H1 (cell line): Measurements from ENCODE around the gene ENOX2. TPM values are rescaled to one million over a fixed set of nuclear protein-coding genes. Genes with fewer than 3 reads are reported as not detected.

ENCODE experiments used
- BACH1 ChIP-seq: IDR thresholded peaks from 2 replicates; pipeline ENCODE4 v1.6.1; 2012; ENCODE audit warnings: low read length, improper control_type of control experiment
- BCL11A ChIP-seq, 2 experiments: IDR thresholded peaks; one replicate each; pipeline ENCODE4 v1.6.1; 2011; ENCODE audit warnings: low read depth in 2 of 2, low read length in 2 of 2, mild to moderate bottlenecking in 2 of 2
- BRCA1 ChIP-seq: IDR thresholded peaks from 2 replicates; pipeline ENCODE4 v1.6.1; 2012; ENCODE audit warnings: low read depth, low read length, improper control_type of control experiment
- CHD7 ChIP-seq: fragments of 300-600 bp; sonication (generic); IDR thresholded peaks from 2 replicates; pipeline ENCODE4 v1.7.1; 2012; ENCODE audit warnings: low read length, moderate library complexity, mild to moderate bottlenecking, inconsistent platforms; ENCODE audit not compliant: insufficient replicate concordance
- CREB1 ChIP-seq: IDR thresholded peaks from 2 replicates; pipeline ENCODE4 v1.6.1; 2012; ENCODE audit warnings: inconsistent platforms
- EGR1 ChIP-seq: IDR thresholded peaks from 2 replicates; pipeline ENCODE4 v1.6.1; 2011; ENCODE audit warnings: low read depth, low read length, borderline replicate concordance
- RAD21 ChIP-seq, 2 experiments: IDR thresholded peaks in 1 of 2; conservative IDR thresholded peaks in 1 of 2; 2 replicates each; pipeline ENCODE4 v1.6.1; 2011; ENCODE audit warnings: low read depth in 2 of 2, low read length in 2 of 2, improper control_type of control experiment in 1 of 2, inconsistent platforms in 1 of 2, mild to moderate bottlenecking in 1 of 2, moderate library complexity in 1 of 2
- SIX5 ChIP-seq: IDR thresholded peaks from 2 replicates; pipeline ENCODE4 v1.6.1; 2011; ENCODE audit warnings: mild to moderate bottlenecking, low read depth, low read length
- USF2 ChIP-seq: IDR thresholded peaks from 2 replicates; pipeline ENCODE4 v1.6.1; 2011; ENCODE audit warnings: low read length, improper control_type of control experiment
- ZNF274 ChIP-seq: IDR thresholded peaks from 2 replicates; pipeline ENCODE4 v1.7.0; 2012; ENCODE audit warnings: low read length, borderline replicate concordance; ENCODE audit errors: extremely low read depth
- polyA plus RNA-seq, 7 experiments: library from polyadenylated mRNA; depleted of rRNA in 3 of 7; stranded (reverse) in 5 of 7; unstranded in 2 of 7; fragments of >200 nt in 5 of 7; fragments of 200-250 nt in 2 of 7; gene quantifications; 1 replicate in 5 of 7; 2 replicates in 1 of 7; 4 replicates in 1 of 7; pipeline versions ENCODE4 v1.2.1 to v1.2.3, GENCODE V29; 2011 to 2013; ENCODE audit warnings: missing spikeins in 2 of 7, mixed read lengths in 2 of 7
- total RNA-seq: library from RNA; stranded (reverse); fragmentation: NEBNext Ultra II Directional; extraction: Animal tissue kit (Norgen Biotek cat#: 25700); gene quantifications from 2 replicates; pipeline ENCODE4 v1.2.1, GENCODE V29; 2021
- TF ChIP-seq, protein P1 (sequence below): IDR thresholded peaks from 2 replicates; pipeline ENCODE4 v1.6.1; 2012; ENCODE audit warnings: inconsistent platforms

ENOX2 gene
- total and polyA plus RNA-seq, 2 of the 8 experiments (the other 6 are each of a cell fraction or from before 2014, with no cell fraction given): 4.5 to 12.3 TPM

DNA sequence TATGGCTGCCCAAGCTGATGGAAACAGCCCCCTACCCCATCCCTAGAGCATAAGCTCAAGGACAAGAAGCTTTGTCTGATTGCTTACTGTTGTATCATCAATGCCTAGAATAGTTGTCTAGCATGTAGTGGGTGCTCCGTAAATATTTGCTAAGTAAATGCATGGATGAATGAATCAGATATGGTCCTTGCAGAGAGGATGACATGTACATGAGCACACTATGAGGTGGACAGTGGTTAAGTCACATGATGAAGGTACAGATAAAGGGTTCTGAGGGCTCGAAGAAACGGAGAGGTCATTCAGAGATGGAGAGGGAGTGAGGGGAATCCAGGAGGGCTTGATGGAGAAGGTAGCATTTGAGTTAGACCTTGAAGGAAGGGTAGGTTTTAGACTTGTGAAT, 287.1 kb downstream of the ENOX2 start (continued):
- TF ChIP-seq CHD7: no peak
- no peak for TF ChIP-seq BCL11A (IDR thresholded peaks at IDR 0.05; ENCODE audit: low read depth in 2 of 2, low read length in 2 of 2)
- TF ChIP-seq USF2: no peak
- no peak for TF ChIP-seq SIX5
- TF ChIP-seq BACH1: no peak
- TF ChIP-seq EGR1: no peak
- TF ChIP-seq, protein P1, sequence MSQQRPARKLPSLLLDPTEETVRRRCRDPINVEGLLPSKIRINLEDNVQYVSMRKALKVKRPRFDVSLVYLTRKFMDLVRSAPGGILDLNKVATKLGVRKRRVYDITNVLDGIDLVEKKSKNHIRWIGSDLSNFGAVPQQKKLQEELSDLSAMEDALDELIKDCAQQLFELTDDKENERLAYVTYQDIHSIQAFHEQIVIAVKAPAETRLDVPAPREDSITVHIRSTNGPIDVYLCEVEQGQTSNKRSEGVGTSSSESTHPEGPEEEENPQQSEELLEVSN: no peak
- no peak for TF ChIP-seq CREB1
- no peak for TF ChIP-seq RAD21 (IDR thresholded peaks at IDR 0.05 in 1 of 2, conservative IDR thresholded peaks at IDR 0.05 in 1 of 2; ENCODE audit: low read depth in 2 of 2, low read length in 2 of 2)
- TF ChIP-seq ZNF274: no peak
- no peak for TF ChIP-seq BRCA1
